ENCODE data around the gene TERT.

DNA sequence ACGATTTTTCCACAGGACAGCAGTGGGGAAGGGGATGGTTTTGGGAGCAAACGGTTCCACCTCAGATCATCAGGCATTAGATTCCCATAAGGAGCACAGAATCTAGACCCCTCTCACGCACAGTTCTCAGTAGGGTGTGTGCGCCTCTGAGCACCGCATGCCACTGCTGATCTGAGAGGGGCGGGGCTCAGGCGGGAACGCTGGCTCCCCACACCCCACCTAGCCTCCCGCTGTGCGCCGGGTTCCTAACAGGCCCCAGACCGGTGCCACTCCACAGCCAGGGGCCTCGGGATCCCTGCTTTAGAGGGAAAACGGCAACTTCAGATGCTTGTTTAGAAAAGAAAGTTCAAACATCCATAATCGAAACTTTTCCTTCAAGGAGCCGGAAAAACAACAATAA lies 20.4 kb downstream of the TERT start:
- TF ChIP-seq, protein P1, sequence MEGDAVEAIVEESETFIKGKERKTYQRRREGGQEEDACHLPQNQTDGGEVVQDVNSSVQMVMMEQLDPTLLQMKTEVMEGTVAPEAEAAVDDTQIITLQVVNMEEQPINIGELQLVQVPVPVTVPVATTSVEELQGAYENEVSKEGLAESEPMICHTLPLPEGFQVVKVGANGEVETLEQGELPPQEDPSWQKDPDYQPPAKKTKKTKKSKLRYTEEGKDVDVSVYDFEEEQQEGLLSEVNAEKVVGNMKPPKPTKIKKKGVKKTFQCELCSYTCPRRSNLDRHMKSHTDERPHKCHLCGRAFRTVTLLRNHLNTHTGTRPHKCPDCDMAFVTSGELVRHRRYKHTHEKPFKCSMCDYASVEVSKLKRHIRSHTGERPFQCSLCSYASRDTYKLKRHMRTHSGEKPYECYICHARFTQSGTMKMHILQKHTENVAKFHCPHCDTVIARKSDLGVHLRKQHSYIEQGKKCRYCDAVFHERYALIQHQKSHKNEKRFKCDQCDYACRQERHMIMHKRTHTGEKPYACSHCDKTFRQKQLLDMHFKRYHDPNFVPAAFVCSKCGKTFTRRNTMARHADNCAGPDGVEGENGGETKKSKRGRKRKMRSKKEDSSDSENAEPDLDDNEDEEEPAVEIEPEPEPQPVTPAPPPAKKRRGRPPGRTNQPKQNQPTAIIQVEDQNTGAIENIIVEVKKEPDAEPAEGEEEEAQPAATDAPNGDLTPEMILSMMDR (IDR thresholded peaks at IDR 0.05), result no peak
- TF ChIP-seq POLR2A (IDR thresholded peaks at IDR 0.05), result no peak
- no peak for TF ChIP-seq POLR2AphosphoS5 (IDR thresholded peaks at IDR 0.05)
- TF ChIP-seq EP300 (IDR thresholded peaks at IDR 0.05), result no peak

Measured in stomach (tissue), 4 donors.